ENCODE results near the gene CCZ1B.
"Not testable (repeated sequence)": the region's sequence is repeated elsewhere in the genome, so short reads cannot be mapped to it uniquely, and the experiment has no call there.

Gene CCZ1B

GRCh38 chr7:6826151-6826550 lies at the start of gene CCZ1B:
Gene CCZ1B, minus strand, starts transcription at chr7:6826275. Its CDS starts 78 bp downstream, at chr7:6826197.
- H3K9ac ChIP-seq (ENCODE audit: low read length); H3K27me3 ChIP-seq (ENCODE audit: control insufficient read depth, insufficient read depth, low read length); H3K4me1 ChIP-seq (ENCODE audit: control insufficient read depth, insufficient read depth, low read length); H3K36me3 ChIP-seq (ENCODE audit: control insufficient read depth, insufficient read depth, low read length): not testable (repeated sequence)
- Histone ChIP-seq H3K27ac (ENCODE audit: low read depth, low read length) (peak within 1 kb of the TSS; percentile 58), H3K4me3 (ENCODE audit: low read length) (peak within 1 kb of the TSS; percentile 60)

GRCh38 chr7:6875022-6875421 lies 48.9 kb upstream of the CCZ1B start:
- H3K27me3 ChIP-seq (ENCODE audit: control insufficient read depth, insufficient read depth, low read length) = not testable (repeated sequence)

GRCh38 chr7:6872246-6872945 lies 46.3 kb upstream of the CCZ1B start:
- not testable (repeated sequence) for H3K36me3 ChIP-seq (ENCODE audit: control insufficient read depth, insufficient read depth, low read length); H3K9ac ChIP-seq (ENCODE audit: low read length); H3K4me3 ChIP-seq (ENCODE audit: low read length); H3K27ac ChIP-seq (ENCODE audit: low read depth, low read length); H3K4me1 ChIP-seq (ENCODE audit: control insufficient read depth, insufficient read depth, low read length); H3K27me3 ChIP-seq (ENCODE audit: control insufficient read depth, insufficient read depth, low read length)

More at GRCh38 chr7:6875022-6875421, 48.9 kb upstream of the CCZ1B start:
- not testable (repeated sequence) for H3K27ac ChIP-seq (ENCODE audit: low read depth, low read length); H3K9ac ChIP-seq (ENCODE audit: low read length); H3K36me3 ChIP-seq (ENCODE audit: control insufficient read depth, insufficient read depth, low read length); H3K4me3 ChIP-seq (ENCODE audit: low read length); H3K4me1 ChIP-seq (ENCODE audit: control insufficient read depth, insufficient read depth, low read length)

- H3K27me3 ChIP-seq (ENCODE audit: control insufficient read depth, insufficient read depth, low read length); H3K27ac ChIP-seq (ENCODE audit: low read depth, low read length); H3K36me3 ChIP-seq (ENCODE audit: control insufficient read depth, insufficient read depth, low read length); H3K4me1 ChIP-seq (ENCODE audit: control insufficient read depth, insufficient read depth, low read length); H3K4me3 ChIP-seq (ENCODE audit: low read length); H3K9ac ChIP-seq (ENCODE audit: low read length): not testable (repeated sequence)
These were observed 45.5 kb upstream of the CCZ1B start for GRCh38 chr7:6871421-6872144.

- H3K9ac ChIP-seq (ENCODE audit: low read length); H3K4me3 ChIP-seq (ENCODE audit: low read length); H3K27me3 ChIP-seq (ENCODE audit: control insufficient read depth, insufficient read depth, low read length); H3K27ac ChIP-seq (ENCODE audit: low read depth, low read length); H3K36me3 ChIP-seq (ENCODE audit: control insufficient read depth, insufficient read depth, low read length); H3K4me1 ChIP-seq (ENCODE audit: control insufficient read depth, insufficient read depth, low read length): not testable (repeated sequence)
These were observed 38.7 kb upstream of the CCZ1B start for GRCh38 chr7:6864751-6865150.

GRCh38 chr7:6864188-6864587 lies 38.1 kb upstream of the CCZ1B start:
- not testable (repeated sequence) for H3K4me1 ChIP-seq (ENCODE audit: control insufficient read depth, insufficient read depth, low read length); H3K9ac ChIP-seq (ENCODE audit: low read length); H3K27ac ChIP-seq (ENCODE audit: low read depth, low read length); H3K36me3 ChIP-seq (ENCODE audit: control insufficient read depth, insufficient read depth, low read length); H3K27me3 ChIP-seq (ENCODE audit: control insufficient read depth, insufficient read depth, low read length); H3K4me3 ChIP-seq (ENCODE audit: low read length)

- not testable (repeated sequence) for H3K4me3 ChIP-seq (ENCODE audit: low read length); H3K27ac ChIP-seq (ENCODE audit: low read depth, low read length); H3K27me3 ChIP-seq (ENCODE audit: control insufficient read depth, insufficient read depth, low read length); H3K4me1 ChIP-seq (ENCODE audit: control insufficient read depth, insufficient read depth, low read length); H3K36me3 ChIP-seq (ENCODE audit: control insufficient read depth, insufficient read depth, low read length); H3K9ac ChIP-seq (ENCODE audit: low read length)
These were observed 36.8 kb upstream of the CCZ1B start for GRCh38 chr7:6862876-6863275.

GRCh38 chr7:6857721-6858314 lies 31.7 kb upstream of the CCZ1B start:
- not testable (repeated sequence) for H3K4me3 ChIP-seq (ENCODE audit: low read length); H3K9ac ChIP-seq (ENCODE audit: low read length); H3K27me3 ChIP-seq (ENCODE audit: control insufficient read depth, insufficient read depth, low read length); H3K36me3 ChIP-seq (ENCODE audit: control insufficient read depth, insufficient read depth, low read length); H3K27ac ChIP-seq (ENCODE audit: low read depth, low read length); H3K4me1 ChIP-seq (ENCODE audit: control insufficient read depth, insufficient read depth, low read length)

GRCh38 chr7:6855563-6856131 lies 29.6 kb upstream of the CCZ1B start:
- not testable (repeated sequence) for H3K4me3 ChIP-seq (ENCODE audit: low read length); H3K27me3 ChIP-seq (ENCODE audit: control insufficient read depth, insufficient read depth, low read length); H3K36me3 ChIP-seq (ENCODE audit: control insufficient read depth, insufficient read depth, low read length); H3K9ac ChIP-seq (ENCODE audit: low read length); H3K4me1 ChIP-seq (ENCODE audit: control insufficient read depth, insufficient read depth, low read length); H3K27ac ChIP-seq (ENCODE audit: low read depth, low read length)

- H3K4me3 ChIP-seq (ENCODE audit: low read length) = peak overlapping the region; percentile 51
- H3K27ac ChIP-seq (ENCODE audit: low read depth, low read length); H3K9ac ChIP-seq (ENCODE audit: low read length); H3K27me3 ChIP-seq (ENCODE audit: control insufficient read depth, insufficient read depth, low read length); H3K4me1 ChIP-seq (ENCODE audit: control insufficient read depth, insufficient read depth, low read length); H3K36me3 ChIP-seq (ENCODE audit: control insufficient read depth, insufficient read depth, low read length): not testable (repeated sequence)
These were observed 28.9 kb upstream of the CCZ1B start for GRCh38 chr7:6854747-6855562.

- not testable (repeated sequence) for H3K27me3 ChIP-seq (ENCODE audit: control insufficient read depth, insufficient read depth, low read length); H3K27ac ChIP-seq (ENCODE audit: low read depth, low read length); H3K36me3 ChIP-seq (ENCODE audit: control insufficient read depth, insufficient read depth, low read length); H3K9ac ChIP-seq (ENCODE audit: low read length); H3K4me3 ChIP-seq (ENCODE audit: low read length); H3K4me1 ChIP-seq (ENCODE audit: control insufficient read depth, insufficient read depth, low read length)
These were observed 27.6 kb upstream of the CCZ1B start for GRCh38 chr7:6853681-6854080.

GRCh38 chr7:6849127-6849526 lies 23.1 kb upstream of the CCZ1B start:
- not testable (repeated sequence) for H3K27me3 ChIP-seq (ENCODE audit: control insufficient read depth, insufficient read depth, low read length); H3K4me3 ChIP-seq (ENCODE audit: low read length); H3K9ac ChIP-seq (ENCODE audit: low read length); H3K27ac ChIP-seq (ENCODE audit: low read depth, low read length); H3K36me3 ChIP-seq (ENCODE audit: control insufficient read depth, insufficient read depth, low read length); H3K4me1 ChIP-seq (ENCODE audit: control insufficient read depth, insufficient read depth, low read length)

Measured in rectal smooth muscle tissue (tissue), 1 donor.